D721Med (cell line): Measurements from ENCODE around the gene SECTM1.

ENCODE experiments used
- DNase-seq: peaks from one replicate; pipeline ENCODE4 v3.0.0; 2011; ENCODE audit warnings: low spot score; ENCODE audit not compliant: insufficient read length
- FAIRE-seq: peaks from 2 replicates; lab custom pipeline; 2011; peaks lifted over from hg19 to GRCh38; lab: Jason Lieb, UNC
- CTCF ChIP-seq: IDR thresholded peaks from 2 replicates; pipeline ENCODE4 v1.5.1; 2012; ENCODE audit warnings: mild to moderate bottlenecking, control low read depth; ENCODE audit not compliant: insufficient read depth; ENCODE audit errors: missing control alignments

Gene SECTM1

GRCh38 chr17:82302991-82303943 is 30.3 kb downstream of the SECTM1 start:
- TF ChIP-seq CTCF, result no peak
- no peak for DNase-seq
- FAIRE-seq, result no peak

GRCh38 chr17:82302568-82302963 is 31.0 kb downstream of the SECTM1 start:
- DNase-seq (no peak), FAIRE-seq (no peak)
- TF ChIP-seq CTCF, result no peak

- TF ChIP-seq CTCF, result no peak
- FAIRE-seq, result no peak
- DNase-seq, result no peak
Measured at GRCh38 chr17:82301916-82302567, 31.5 kb downstream of the SECTM1 start.

GRCh38 chr17:82301300-82301915 is 32.2 kb downstream of the SECTM1 start:
- no peak for FAIRE-seq
- no peak for TF ChIP-seq CTCF

GRCh38 chr17:82300707-82301270 is 32.8 kb downstream of the SECTM1 start:
- FAIRE-seq, result no peak
- TF ChIP-seq CTCF, result peak; percentile 69
- DNase-seq, result peak; percentile 77

More at GRCh38 chr17:82301300-82301915, 32.2 kb downstream of the SECTM1 start:
- no peak for DNase-seq

- no peak for TF ChIP-seq CTCF
- FAIRE-seq (no peak), DNase-seq (no peak)
Measured at GRCh38 chr17:82300228-82300627, 33.3 kb downstream of the SECTM1 start.
